ENCODE data around the gene IQCE.
A peak's percentile ranks its signal among the peaks of the same experiment; 100 is the strongest.

Gene IQCE

GRCh38 chr7:2614631-2615330, 56.0 kb downstream of the IQCE start:
- Histone ChIP-seq H3K4ac (ENCODE audit: low read depth in 1 of 2, low read length in 2 of 2) (no peak overlapping the region), H2BK120ac (ENCODE audit: low read depth, low read length) (no peak overlapping the region), H3K18ac (ENCODE audit: low read depth in 1 of 2, low read length in 2 of 2) (no peak overlapping the region), H3K27me3 (ENCODE audit: control insufficient read depth in 1 of 2, insufficient read depth in 1 of 2, low read length in 2 of 2) (peaks cover 0 to 13% of the 10 kb centered on the region in 2 experiments), H2AK5ac (ENCODE audit: low read length, severe bottlenecking) (no peak overlapping the region), H3K23ac (ENCODE audit: low read length in 2 of 2) (no peak overlapping the region), H2BK5ac (ENCODE audit: low read depth, low read length, poor library complexity, severe bottlenecking) (no peak overlapping the region), H2BK15ac (ENCODE audit: low read depth, poor library complexity, severe bottlenecking) (no peak overlapping the region), H4K8ac (ENCODE audit: low read length) (no peak overlapping the region), H3K36me3 (ENCODE audit: control insufficient read depth in 1 of 2, insufficient read depth in 2 of 2, low read depth in 1 of 2, low read length in 2 of 2) (peaks cover 8 to 25% of the 10 kb centered on the region in 2 experiments), H2BK12ac (ENCODE audit: low read length in 2 of 2) (no peak overlapping the region), H4K91ac (ENCODE audit: low read length) (no peak overlapping the region), H3K4me3 (ENCODE audit: insufficient read depth in 1 of 2, low read depth in 1 of 2, low read length in 2 of 2) (peak overlapping the region in 1 of 2 experiments; percentile 63), H3K14ac (ENCODE audit: low read length in 2 of 2) (no peak overlapping the region), H3K4me2 (ENCODE audit: low read length, poor library complexity, severe bottlenecking) (no peak overlapping the region), H3K9me3 (ENCODE audit: control insufficient read depth, low read length) (no peaks in the 10 kb centered on the region), H2AFZ (ENCODE audit: low read depth, low read length) (no peak overlapping the region), H3K4me1 (ENCODE audit: control insufficient read depth, insufficient read depth, low read depth, low read length) (peaks cover 31% of the 10 kb centered on the region), H3K79me1 (replicated peaks; ENCODE audit: low read length, poor library complexity, severe bottlenecking) (no peaks in the 10 kb centered on the region), H3K9ac (ENCODE audit: low read length) (peak overlapping the region; percentile 50), H3K27ac (ENCODE audit: low read length, poor library complexity, severe bottlenecking) (no peak overlapping the region)
- DNase-seq: no peak
- 93% methylated on average over 21 of the region's 22 CpGs for WGBS

- Histone ChIP-seq H2AK5ac (ENCODE audit: low read length, severe bottlenecking) (no peak overlapping the region), H3K4me2 (ENCODE audit: low read length, poor library complexity, severe bottlenecking) (no peak overlapping the region), H3K27me3 (ENCODE audit: control insufficient read depth in 1 of 2, insufficient read depth in 1 of 2, low read length in 2 of 2) (peaks cover 0 to 13% of the 10 kb centered on the region in 2 experiments), H2BK12ac (ENCODE audit: low read length in 2 of 2) (no peak overlapping the region), H3K27ac (ENCODE audit: low read length, poor library complexity, severe bottlenecking) (no peak overlapping the region), H4K91ac (ENCODE audit: low read length) (no peak overlapping the region), H3K9ac (ENCODE audit: low read length) (no peak overlapping the region), H3K14ac (ENCODE audit: low read length in 2 of 2) (no peak overlapping the region), H3K36me3 (ENCODE audit: control insufficient read depth in 1 of 2, insufficient read depth in 2 of 2, low read depth in 1 of 2, low read length in 2 of 2) (peaks cover 0 to 10% of the 10 kb centered on the region in 2 experiments), H2BK120ac (ENCODE audit: low read depth, low read length) (no peak overlapping the region), H2BK15ac (ENCODE audit: low read depth, poor library complexity, severe bottlenecking) (no peak overlapping the region), H3K18ac (ENCODE audit: low read depth in 1 of 2, low read length in 2 of 2) (no peak overlapping the region), H2AFZ (ENCODE audit: low read depth, low read length) (no peak overlapping the region), H4K8ac (ENCODE audit: low read length) (no peak overlapping the region), H3K4me1 (ENCODE audit: control insufficient read depth, insufficient read depth, low read depth, low read length) (peaks cover 30% of the 10 kb centered on the region), H3K4me3 (ENCODE audit: insufficient read depth in 1 of 2, low read depth in 1 of 2, low read length in 2 of 2) (peak overlapping the region in 1 of 2 experiments; percentile 5), H3K9me3 (ENCODE audit: control insufficient read depth, low read length) (no peaks in the 10 kb centered on the region), H3K23ac (ENCODE audit: low read length in 2 of 2) (no peak overlapping the region), H2BK5ac (ENCODE audit: low read depth, low read length, poor library complexity, severe bottlenecking) (no peak overlapping the region), H3K79me1 (replicated peaks; ENCODE audit: low read length, poor library complexity, severe bottlenecking) (no peaks in the 10 kb centered on the region), H3K4ac (ENCODE audit: low read depth in 1 of 2, low read length in 2 of 2) (no peak overlapping the region)
- DNase-seq: no peak
- 86% methylated on average over 32 of the region's 33 CpGs for WGBS
Observed at GRCh38 chr7:2616387-2617324, 57.9 kb downstream of the IQCE start.

- no peaks in the 10 kb centered on the region for H3K9me3 ChIP-seq (ENCODE audit: control insufficient read depth, low read length)
- no peak overlapping the region for H4K8ac ChIP-seq (ENCODE audit: low read length)
- no peak overlapping the region for H2AK5ac ChIP-seq (ENCODE audit: low read length, severe bottlenecking)
- H3K4me2 ChIP-seq (ENCODE audit: low read length, poor library complexity, severe bottlenecking): no peak overlapping the region
- no peak overlapping the region for H3K23ac ChIP-seq (ENCODE audit: low read length in 2 of 2)
- peaks cover 31% of the 10 kb centered on the region for H3K4me1 ChIP-seq (ENCODE audit: control insufficient read depth, insufficient read depth, low read depth, low read length)
- no peak overlapping the region for H3K4me3 ChIP-seq (ENCODE audit: insufficient read depth in 1 of 2, low read depth in 1 of 2, low read length in 2 of 2)
- H3K4ac ChIP-seq (ENCODE audit: low read depth in 1 of 2, low read length in 2 of 2): no peak overlapping the region
- H3K14ac ChIP-seq (ENCODE audit: low read length in 2 of 2): no peak overlapping the region
- H2AFZ ChIP-seq (ENCODE audit: low read depth, low read length): no peak overlapping the region
- H3K18ac ChIP-seq (ENCODE audit: low read depth in 1 of 2, low read length in 2 of 2): no peak overlapping the region
- H2BK120ac ChIP-seq (ENCODE audit: low read depth, low read length): no peak overlapping the region
- no peak overlapping the region for H2BK5ac ChIP-seq (ENCODE audit: low read depth, low read length, poor library complexity, severe bottlenecking)
- 81% methylated on average over 20 of the region's 22 CpGs for WGBS
- H4K91ac ChIP-seq (ENCODE audit: low read length): no peak overlapping the region
- no peak overlapping the region for H2BK15ac ChIP-seq (ENCODE audit: low read depth, poor library complexity, severe bottlenecking)
- no peak for DNase-seq
- H3K79me1 ChIP-seq (replicated peaks; ENCODE audit: low read length, poor library complexity, severe bottlenecking): no peaks in the 10 kb centered on the region
- H2BK12ac ChIP-seq (ENCODE audit: low read length in 2 of 2): no peak overlapping the region
- peaks cover 0 to 10% of the 10 kb centered on the region in 2 experiments for H3K36me3 ChIP-seq (ENCODE audit: control insufficient read depth in 1 of 2, insufficient read depth in 2 of 2, low read depth in 1 of 2, low read length in 2 of 2)
- no peak overlapping the region for H3K27ac ChIP-seq (ENCODE audit: low read length, poor library complexity, severe bottlenecking)
- no peak overlapping the region for H3K9ac ChIP-seq (ENCODE audit: low read length)
- peaks cover 0 to 13% of the 10 kb centered on the region in 2 experiments for H3K27me3 ChIP-seq (ENCODE audit: control insufficient read depth in 1 of 2, insufficient read depth in 1 of 2, low read length in 2 of 2)
Observed at GRCh38 chr7:2617325-2617905, 58.6 kb downstream of the IQCE start.

- Histone ChIP-seq H2BK120ac (ENCODE audit: low read depth, low read length) (no peak overlapping the region), H3K4me1 (ENCODE audit: control insufficient read depth, insufficient read depth, low read depth, low read length) (peaks cover 48% of the 10 kb centered on the region), H2BK5ac (ENCODE audit: low read depth, low read length, poor library complexity, severe bottlenecking) (no peak overlapping the region), H3K36me3 (ENCODE audit: control insufficient read depth in 1 of 2, insufficient read depth in 2 of 2, low read depth in 1 of 2, low read length in 2 of 2) (peaks cover 0 to 3% of the 10 kb centered on the region in 2 experiments), H3K4me3 (ENCODE audit: insufficient read depth in 1 of 2, low read depth in 1 of 2, low read length in 2 of 2) (peak overlapping the region in 1 of 2 experiments; percentile 68), H4K8ac (ENCODE audit: low read length) (no peak overlapping the region), H3K18ac (ENCODE audit: low read depth in 1 of 2, low read length in 2 of 2) (no peak overlapping the region), H3K79me1 (replicated peaks; ENCODE audit: low read length, poor library complexity, severe bottlenecking) (peaks cover 2% of the 10 kb centered on the region), H3K9ac (ENCODE audit: low read length) (peak overlapping the region; percentile 63), H2AK5ac (ENCODE audit: low read length, severe bottlenecking) (no peak overlapping the region), H3K23ac (ENCODE audit: low read length in 2 of 2) (no peak overlapping the region), H3K27ac (ENCODE audit: low read length, poor library complexity, severe bottlenecking) (no peak overlapping the region), H3K14ac (ENCODE audit: low read length in 2 of 2) (no peak overlapping the region), H2BK15ac (ENCODE audit: low read depth, poor library complexity, severe bottlenecking) (no peak overlapping the region), H4K91ac (ENCODE audit: low read length) (no peak overlapping the region), H2BK12ac (ENCODE audit: low read length in 2 of 2) (no peak overlapping the region), H3K4me2 (ENCODE audit: low read length, poor library complexity, severe bottlenecking) (peak overlapping the region; percentile 5), H3K9me3 (ENCODE audit: control insufficient read depth, low read length) (no peaks in the 10 kb centered on the region), H3K4ac (ENCODE audit: low read depth in 1 of 2, low read length in 2 of 2) (no peak overlapping the region), H3K27me3 (ENCODE audit: control insufficient read depth in 1 of 2, insufficient read depth in 1 of 2, low read length in 2 of 2) (peaks cover 0 to 5% of the 10 kb centered on the region in 2 experiments), H2AFZ (ENCODE audit: low read depth, low read length) (no peak overlapping the region)
- DNase-seq: peak; percentile 34
- WGBS: 74% methylated on average over 6 of the region's 9 CpGs
Observed at GRCh38 chr7:2619116-2619515, 60.3 kb downstream of the IQCE start.
